ENCODE results near the gene DPY19L1.
"Not testable (repeated sequence)": the region's sequence is repeated elsewhere in the genome, so short reads cannot be mapped to it uniquely, and the experiment has no call there.

Gene DPY19L1
- 46.1 to 60.3 reads per million in 2 donors for total RNA-seq

- no peak for DNase-seq
These were observed at the start of gene DPY19L1 for GRCh38 chr7:35037211-35037525. DPY19L1 (minus strand) TSS chr7:35037485; CDS start chr7:35037394, 91 bp downstream.

- DNase-seq, result not testable (repeated sequence)
These were observed 42.2 kb upstream of the DPY19L1 start for GRCh38 chr7:35079517-35079916.

GRCh38 chr7:35074008-35074407 lies 36.7 kb upstream of the DPY19L1 start:
- not testable (repeated sequence) for DNase-seq

GRCh38 chr7:35072950-35073827 lies 35.9 kb upstream of the DPY19L1 start:
- not testable (repeated sequence) for DNase-seq

- DNase-seq, result not testable (repeated sequence)
These were observed 31.8 kb upstream of the DPY19L1 start for GRCh38 chr7:35069084-35069483.

- DNase-seq, result not testable (repeated sequence)
These were observed 28.1 kb upstream of the DPY19L1 start for GRCh38 chr7:35065382-35065781.

- DNase-seq, result not testable (repeated sequence)
These were observed 21.3 kb upstream of the DPY19L1 start for GRCh38 chr7:35058571-35058970.

GRCh38 chr7:35057505-35058451 lies 20.5 kb upstream of the DPY19L1 start:
- DNase-seq, result not testable (repeated sequence)

GRCh38 chr7:35055733-35056132 lies 18.4 kb upstream of the DPY19L1 start:
- DNase-seq, result not testable (repeated sequence)

- not testable (repeated sequence) for DNase-seq
These were observed 16.3 kb upstream of the DPY19L1 start for GRCh38 chr7:35053488-35054175.

- DNase-seq, result not testable (repeated sequence)
These were observed 11.1 kb upstream of the DPY19L1 start for GRCh38 chr7:35048390-35048789.

GRCh38 chr7:35047912-35048305 lies 10.6 kb upstream of the DPY19L1 start:
- not testable (repeated sequence) for DNase-seq

- DNase-seq, result not testable (repeated sequence)
These were observed 10.1 kb upstream of the DPY19L1 start for GRCh38 chr7:35047263-35047911.

- not testable (repeated sequence) for DNase-seq
These were observed 6.0 kb upstream of the DPY19L1 start for GRCh38 chr7:35043301-35043700.

- DNase-seq, result no peak
These were observed 3.6 kb upstream of the DPY19L1 start for GRCh38 chr7:35040906-35041305.

GRCh38 chr7:35039343-35039742 lies 2.1 kb upstream of the DPY19L1 start:
- no peak for DNase-seq

- no peak for DNase-seq
These were observed 1.1 kb upstream of the DPY19L1 start for GRCh38 chr7:35038354-35038753.

- DNase-seq, result peak; percentile 92
These were observed 449 bp upstream of the DPY19L1 start for GRCh38 chr7:35037526-35038341.

- DNase-seq, result peak; percentile 40
These were observed 719 bp downstream of the DPY19L1 start for GRCh38 chr7:35036361-35037171.

GRCh38 chr7:35035511-35035961 lies 1.7 kb downstream of the DPY19L1 start:
- no peak for DNase-seq
